ENCODE results near the gene RAB3C.

- TF ChIP-seq, protein P1, sequence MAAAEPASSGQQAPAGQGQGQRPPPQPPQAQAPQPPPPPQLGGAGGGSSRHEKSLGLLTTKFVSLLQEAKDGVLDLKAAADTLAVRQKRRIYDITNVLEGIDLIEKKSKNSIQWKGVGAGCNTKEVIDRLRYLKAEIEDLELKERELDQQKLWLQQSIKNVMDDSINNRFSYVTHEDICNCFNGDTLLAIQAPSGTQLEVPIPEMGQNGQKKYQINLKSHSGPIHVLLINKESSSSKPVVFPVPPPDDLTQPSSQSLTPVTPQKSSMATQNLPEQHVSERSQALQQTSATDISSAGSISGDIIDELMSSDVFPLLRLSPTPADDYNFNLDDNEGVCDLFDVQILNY (CRISPR knock-in tag; IDR thresholded peaks at IDR 0.05) = no peak
- TF ChIP-seq ZNF423 (CRISPR knock-in tag; IDR thresholded peaks at IDR 0.05) = no peak
- no peak for TF ChIP-seq TEAD1 (CRISPR knock-in tag; IDR thresholded peaks at IDR 0.05)
- no peak for TF ChIP-seq CTCF (IDR thresholded peaks at IDR 0.05)
- TF ChIP-seq, protein P2, sequence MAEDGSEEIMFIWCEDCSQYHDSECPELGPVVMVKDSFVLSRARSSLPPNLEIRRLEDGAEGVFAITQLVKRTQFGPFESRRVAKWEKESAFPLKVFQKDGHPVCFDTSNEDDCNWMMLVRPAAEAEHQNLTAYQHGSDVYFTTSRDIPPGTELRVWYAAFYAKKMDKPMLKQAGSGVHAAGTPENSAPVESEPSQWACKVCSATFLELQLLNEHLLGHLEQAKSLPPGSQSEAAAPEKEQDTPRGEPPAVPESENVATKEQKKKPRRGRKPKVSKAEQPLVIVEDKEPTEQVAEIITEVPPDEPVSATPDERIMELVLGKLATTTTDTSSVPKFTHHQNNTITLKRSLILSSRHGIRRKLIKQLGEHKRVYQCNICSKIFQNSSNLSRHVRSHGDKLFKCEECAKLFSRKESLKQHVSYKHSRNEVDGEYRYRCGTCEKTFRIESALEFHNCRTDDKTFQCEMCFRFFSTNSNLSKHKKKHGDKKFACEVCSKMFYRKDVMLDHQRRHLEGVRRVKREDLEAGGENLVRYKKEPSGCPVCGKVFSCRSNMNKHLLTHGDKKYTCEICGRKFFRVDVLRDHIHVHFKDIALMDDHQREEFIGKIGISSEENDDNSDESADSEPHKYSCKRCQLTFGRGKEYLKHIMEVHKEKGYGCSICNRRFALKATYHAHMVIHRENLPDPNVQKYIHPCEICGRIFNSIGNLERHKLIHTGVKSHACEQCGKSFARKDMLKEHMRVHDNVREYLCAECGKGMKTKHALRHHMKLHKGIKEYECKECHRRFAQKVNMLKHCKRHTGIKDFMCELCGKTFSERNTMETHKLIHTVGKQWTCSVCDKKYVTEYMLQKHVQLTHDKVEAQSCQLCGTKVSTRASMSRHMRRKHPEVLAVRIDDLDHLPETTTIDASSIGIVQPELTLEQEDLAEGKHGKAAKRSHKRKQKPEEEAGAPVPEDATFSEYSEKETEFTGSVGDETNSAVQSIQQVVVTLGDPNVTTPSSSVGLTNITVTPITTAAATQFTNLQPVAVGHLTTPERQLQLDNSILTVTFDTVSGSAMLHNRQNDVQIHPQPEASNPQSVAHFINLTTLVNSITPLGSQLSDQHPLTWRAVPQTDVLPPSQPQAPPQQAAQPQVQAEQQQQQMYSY (CRISPR knock-in tag; IDR thresholded peaks at IDR 0.05) = no peak
- TF ChIP-seq ELF4 (CRISPR knock-in tag; IDR thresholded peaks at IDR 0.05; ENCODE audit: low read depth) = no peak
- no peak for TF ChIP-seq GABPB1 (CRISPR knock-in tag; IDR thresholded peaks at IDR 0.05)
- TF ChIP-seq ZNF138 (CRISPR knock-in tag; conservative IDR thresholded peaks at IDR 0.05) = no peak
- TF ChIP-seq, protein P3, sequence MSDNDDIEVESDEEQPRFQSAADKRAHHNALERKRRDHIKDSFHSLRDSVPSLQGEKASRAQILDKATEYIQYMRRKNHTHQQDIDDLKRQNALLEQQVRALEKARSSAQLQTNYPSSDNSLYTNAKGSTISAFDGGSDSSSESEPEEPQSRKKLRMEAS (CRISPR knock-in tag; IDR thresholded peaks at IDR 0.05) = no peak
- TF ChIP-seq, protein P4, sequence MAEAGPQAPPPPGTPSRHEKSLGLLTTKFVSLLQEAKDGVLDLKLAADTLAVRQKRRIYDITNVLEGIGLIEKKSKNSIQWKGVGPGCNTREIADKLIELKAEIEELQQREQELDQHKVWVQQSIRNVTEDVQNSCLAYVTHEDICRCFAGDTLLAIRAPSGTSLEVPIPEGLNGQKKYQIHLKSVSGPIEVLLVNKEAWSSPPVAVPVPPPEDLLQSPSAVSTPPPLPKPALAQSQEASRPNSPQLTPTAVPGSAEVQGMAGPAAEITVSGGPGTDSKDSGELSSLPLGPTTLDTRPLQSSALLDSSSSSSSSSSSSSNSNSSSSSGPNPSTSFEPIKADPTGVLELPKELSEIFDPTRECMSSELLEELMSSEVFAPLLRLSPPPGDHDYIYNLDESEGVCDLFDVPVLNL (CRISPR knock-in tag; IDR thresholded peaks at IDR 0.05; ENCODE audit: borderline replicate concordance, low read depth) = no peak
- no peak for TF ChIP-seq ATF6 (CRISPR knock-in tag; IDR thresholded peaks at IDR 0.05)
- TF ChIP-seq ETV6 (CRISPR knock-in tag; IDR thresholded peaks at IDR 0.05) = no peak
- no peak for TF ChIP-seq NR3C1 (CRISPR knock-in tag; conservative IDR thresholded peaks at IDR 0.05; ENCODE audit: low read depth)
These were observed 193.7 kb downstream of the RAB3C start for GRCh38 chr5:58776559-58776958.
